HG03135 (cell line): ENCODE measurements around the gene C10orf105.
A peak's percentile ranks its signal among the peaks of the same experiment; 100 is the strongest.

Experiments
- ATAC-seq: cut with Tn5 transposase; IDR thresholded peaks from one replicate; pipeline ENCODE4 v1.9.1; 2021; ENCODE audit warnings: mild to moderate bottlenecking, moderate library complexity; ENCODE audit not compliant: unreplicated experiment

C10orf105 gene

DNA sequence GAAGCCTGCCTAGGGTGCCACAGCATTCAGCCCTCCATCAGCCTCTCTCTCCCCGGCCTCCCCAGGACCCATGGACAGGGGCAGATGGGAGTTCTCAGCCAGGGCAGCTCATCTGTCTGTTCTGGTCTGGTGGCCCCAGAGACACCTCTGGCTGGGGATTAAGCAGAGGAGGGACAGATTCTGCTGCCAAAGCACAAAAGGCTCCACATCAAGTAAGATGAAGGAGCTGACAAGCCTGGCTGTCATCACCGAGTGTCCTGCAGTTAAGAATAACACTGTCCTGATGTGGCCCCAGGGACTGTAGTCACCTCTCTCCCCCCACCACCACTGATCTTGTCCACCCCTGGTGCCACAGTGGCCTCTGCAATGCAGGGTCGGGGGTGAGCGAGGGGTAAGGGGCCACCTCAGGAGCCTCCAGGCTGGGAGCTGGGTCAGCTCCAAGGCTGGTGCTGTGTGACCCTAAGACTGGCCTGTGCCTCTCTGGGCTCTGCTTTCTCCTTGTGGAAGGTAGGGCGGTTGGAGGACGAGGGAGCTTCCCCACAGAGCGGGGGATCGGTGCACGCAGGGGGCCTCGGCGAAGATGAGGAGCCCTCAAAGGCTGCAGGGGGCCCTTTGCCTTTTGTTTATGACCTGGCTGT lies 18.7 kb downstream of the C10orf105 start:
- no peak for ATAC-seq

DNA sequence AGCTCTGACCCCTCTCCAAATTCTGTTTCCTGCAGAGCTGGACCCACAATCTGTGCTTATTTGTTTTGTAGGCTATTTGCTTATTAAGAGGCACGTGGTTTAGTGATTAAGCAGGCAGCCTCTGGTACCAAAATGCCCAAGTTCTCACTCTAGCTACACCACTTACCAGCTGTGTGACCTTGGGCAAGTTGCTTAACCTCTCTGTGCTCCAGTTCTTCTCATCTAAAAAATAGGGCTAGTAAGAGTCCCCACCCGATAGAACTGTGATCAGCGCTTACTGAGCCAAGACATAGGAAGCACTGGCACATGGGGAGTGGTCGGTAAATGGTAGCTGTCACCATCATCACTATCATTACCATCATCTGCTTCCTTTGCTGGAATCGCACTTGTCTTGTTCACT lies 20.8 kb downstream of the C10orf105 start:
- ATAC-seq: no peak

- ATAC-seq: no peak
These were observed 21.5 kb downstream of the C10orf105 start for GRCh38 chr10:71697938-71698709.

- ATAC-seq: no peak
These were observed 22.8 kb downstream of the C10orf105 start for GRCh38 chr10:71696628-71697326.

- ATAC-seq: no peak
These were observed 23.8 kb downstream of the C10orf105 start for GRCh38 chr10:71695502-71696476.

DNA sequence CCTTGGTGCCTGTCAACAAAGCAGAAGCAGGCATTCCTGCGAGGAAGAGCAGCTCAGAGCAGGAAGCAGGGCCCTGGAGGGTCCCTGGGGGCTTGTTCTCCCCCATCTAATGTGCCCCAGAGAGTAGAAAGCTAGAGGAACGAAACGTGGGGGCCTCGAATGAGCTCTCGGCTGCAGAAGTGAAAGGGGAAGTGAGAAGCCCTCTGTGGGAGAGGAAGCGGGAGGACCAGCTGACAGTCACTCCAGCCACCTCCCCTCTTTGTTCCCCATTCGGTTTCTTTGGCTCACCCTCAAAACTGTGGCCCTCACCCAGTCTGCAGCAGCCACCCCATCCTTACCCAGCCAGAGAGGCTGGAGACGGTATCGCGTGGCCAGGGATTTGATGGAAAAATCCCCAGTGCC lies 25.0 kb downstream of the C10orf105 start:
- peak; percentile 79 for ATAC-seq

DNA sequence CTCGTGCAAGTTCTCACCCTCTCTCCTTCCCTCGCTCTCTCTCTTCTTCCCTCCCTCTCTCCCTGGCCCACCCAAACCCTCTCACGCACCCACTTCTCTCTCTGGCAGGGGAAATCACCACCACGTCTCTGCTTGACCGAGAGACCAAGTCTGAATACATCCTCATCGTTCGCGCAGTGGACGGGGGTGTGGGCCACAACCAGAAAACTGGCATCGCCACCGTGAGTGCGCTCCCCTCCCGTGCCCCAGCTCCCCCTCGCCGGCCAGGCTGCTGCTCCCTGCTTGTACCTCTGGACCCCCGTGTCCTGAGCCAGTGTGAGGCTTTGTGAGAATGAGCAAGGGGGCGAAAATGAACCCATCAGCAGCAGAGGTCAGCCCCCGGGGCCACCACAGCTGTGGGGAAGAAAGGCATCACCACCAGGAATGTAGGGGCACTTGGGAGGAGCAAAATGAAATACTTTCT lies 25.5 kb downstream of the C10orf105 start:
- ATAC-seq: no peak

DNA sequence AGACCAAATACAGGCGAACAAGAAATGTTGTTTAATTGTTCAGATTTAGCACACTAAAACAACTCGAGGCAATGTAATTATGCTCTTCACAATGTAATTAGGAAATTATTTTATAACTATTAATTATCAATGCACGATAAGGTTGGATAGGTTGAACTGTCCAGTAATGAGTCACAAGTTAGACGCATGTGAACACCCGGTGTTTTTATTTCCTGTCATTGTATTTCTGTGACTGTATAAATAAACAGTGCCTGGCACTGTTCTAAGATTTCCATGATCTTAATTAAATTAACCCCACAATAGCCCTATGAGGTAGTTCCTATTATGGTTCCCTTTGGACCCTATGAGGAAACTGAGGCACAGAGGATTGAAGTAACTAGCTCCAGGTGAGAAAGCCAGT lies 26.2 kb downstream of the C10orf105 start:
- ATAC-seq: no peak

- ATAC-seq: no peak
These were observed 26.8 kb downstream of the C10orf105 start for GRCh38 chr10:71692598-71693306.

DNA sequence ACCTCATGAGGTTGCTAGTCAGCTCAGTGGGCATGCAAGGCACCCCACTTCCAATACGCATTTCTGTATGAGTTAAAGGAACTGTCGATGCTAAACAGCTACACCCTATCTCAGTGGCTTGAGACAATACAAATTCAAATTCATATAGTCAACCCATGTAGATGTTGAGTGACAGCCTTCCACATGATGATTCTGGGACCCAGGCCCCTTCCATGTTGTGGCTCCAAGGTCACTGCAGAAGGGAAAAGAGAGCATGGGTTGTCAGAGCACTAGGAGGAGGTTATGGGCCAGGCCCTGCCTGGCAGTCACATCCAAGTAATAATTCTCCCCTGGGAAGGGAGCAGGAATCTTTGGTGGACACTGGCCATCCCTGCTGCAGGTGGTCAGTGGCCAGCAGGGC lies 28.2 kb downstream of the C10orf105 start:
- ATAC-seq: no peak

DNA sequence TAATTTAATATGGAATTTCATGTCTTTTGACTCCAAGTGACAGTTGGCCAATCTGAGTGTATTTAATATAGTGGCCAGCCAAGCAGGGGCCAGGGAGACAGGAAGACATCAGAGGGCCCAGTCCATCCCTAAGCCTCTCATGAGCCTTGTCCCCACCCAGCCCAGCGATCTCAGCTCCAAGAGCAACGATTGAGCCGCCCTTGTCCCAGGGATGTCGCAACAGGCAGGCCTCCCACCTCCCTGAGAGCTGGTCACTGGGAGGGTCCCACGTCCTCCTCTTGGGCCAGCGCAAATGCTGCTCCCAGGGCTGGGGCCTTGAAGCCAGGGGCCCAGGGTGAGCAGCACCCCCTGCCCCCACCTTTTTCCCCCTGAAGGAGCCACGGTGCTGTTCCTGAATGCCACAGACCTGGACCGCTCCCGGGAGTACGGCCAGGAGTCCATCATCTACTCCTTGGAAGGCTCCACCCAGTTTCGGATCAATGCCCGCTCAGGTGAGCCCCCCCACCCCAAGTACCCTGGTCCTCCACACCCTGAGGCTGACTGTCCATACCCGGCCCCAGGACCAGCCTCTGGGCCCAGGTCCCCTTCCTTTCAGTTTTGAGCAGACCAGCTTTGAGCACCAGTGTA lies 29.4 kb downstream of the C10orf105 start:
- ATAC-seq: no peak

DNA sequence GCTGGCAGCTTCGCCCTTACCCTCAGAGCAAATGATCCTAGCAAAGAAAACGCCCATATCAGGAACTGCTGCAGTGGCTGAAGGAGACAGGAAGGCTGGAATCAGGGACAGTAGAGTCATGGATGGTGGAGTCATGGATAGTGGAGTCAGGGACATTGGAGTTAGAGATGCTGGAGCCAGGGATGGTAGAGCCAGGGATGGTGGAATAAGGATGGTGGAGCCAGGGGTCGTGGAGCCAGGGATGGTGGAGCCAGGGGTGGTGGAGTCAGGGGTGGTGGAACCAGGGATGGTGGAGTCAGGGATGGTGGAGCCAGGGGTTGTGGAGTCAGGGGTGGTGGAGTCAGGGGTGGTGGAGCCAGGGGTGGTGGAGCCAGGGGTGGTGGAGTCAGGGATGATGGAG lies 31.3 kb downstream of the C10orf105 start:
- no peak for ATAC-seq

- no peak for ATAC-seq
These were observed 32.1 kb downstream of the C10orf105 start for GRCh38 chr10:71687480-71687879.

DNA sequence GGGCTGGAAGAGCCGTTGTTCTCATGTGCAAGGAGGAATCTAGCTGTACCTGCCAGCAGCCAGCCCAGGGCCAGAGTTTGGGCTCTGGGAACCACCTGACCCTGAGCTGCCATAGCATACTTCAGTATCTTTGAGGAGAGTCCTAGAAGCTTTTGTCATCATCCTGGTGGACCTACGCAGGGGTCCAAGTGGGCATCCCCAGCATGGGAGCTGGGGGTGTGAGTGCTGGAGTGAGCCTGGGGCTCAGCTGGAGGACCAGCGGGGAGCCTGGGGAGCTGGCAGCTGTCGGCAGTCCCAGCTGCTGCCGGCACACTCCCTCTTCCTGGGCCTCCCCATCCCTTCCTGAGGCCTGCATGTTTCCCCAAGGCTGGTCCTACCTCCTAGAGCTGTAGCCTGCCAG lies 32.5 kb downstream of the C10orf105 start:
- no peak for ATAC-seq

- ATAC-seq: no peak
These were observed 33.9 kb downstream of the C10orf105 start for GRCh38 chr10:71685554-71686232.

DNA sequence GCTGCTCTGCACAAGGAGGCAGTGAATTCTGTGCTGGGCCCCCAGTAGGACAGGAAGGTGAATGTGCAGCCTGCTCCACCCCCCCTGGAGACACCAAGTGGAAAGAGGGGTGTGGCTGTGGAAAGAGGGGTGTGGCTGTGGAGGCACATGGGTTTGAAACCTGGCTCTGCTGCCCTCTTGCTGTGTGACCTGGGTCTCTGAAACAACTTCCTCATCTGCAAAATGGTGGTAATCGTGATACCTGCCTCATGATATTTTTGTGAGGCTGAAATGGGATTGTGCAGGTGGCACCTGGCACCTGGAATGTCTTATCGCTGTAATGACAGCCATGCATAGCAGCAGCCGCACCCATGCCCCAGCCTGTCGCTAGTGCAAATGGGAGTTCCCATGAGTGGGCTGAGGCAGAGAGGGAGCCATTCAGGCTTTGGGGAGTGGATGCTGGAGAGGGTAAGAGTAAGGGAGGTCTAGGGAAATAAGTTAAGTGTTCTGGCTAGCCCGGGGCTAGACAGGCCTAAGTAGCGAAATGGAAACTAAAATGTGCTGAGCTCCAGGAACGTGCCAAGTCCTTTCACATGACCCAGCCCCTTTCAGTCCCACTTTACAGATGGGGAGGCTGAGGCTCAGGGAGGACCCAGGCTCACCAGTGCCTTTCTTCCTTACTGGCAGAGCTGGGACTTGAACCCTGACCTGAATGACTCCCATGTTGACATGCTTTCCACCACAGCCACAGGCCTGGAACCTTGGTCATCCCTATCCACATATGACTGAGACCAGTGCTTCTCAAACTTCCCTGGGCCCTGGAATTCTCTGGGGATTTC lies 35.0 kb downstream of the C10orf105 start:
- ATAC-seq: no peak

- ATAC-seq: no peak
These were observed 36.3 kb downstream of the C10orf105 start for GRCh38 chr10:71683301-71683700.

GRCh38 chr10:71681977-71682376 lies 37.6 kb downstream of the C10orf105 start:
- ATAC-seq: no peak
